ENCODE results near the gene RTBDN. TPM values are rescaled to one million over a fixed set of nuclear protein-coding genes. Genes with fewer than 3 reads are reported as not detected.
"Not testable (repeated sequence)": the region's sequence is repeated elsewhere in the genome, so short reads cannot be mapped to it uniquely, and the experiment has no call there.

The RTBDN gene
- total RNA-seq, 1 experiment from 2014 or later, result 5.6 TPM

- H3K23me2 ChIP-seq (ENCODE audit: insufficient read length, low read depth, low read length, poor library complexity, severe bottlenecking), result peaks cover 6% of the 10 kb centered on the region
- no peaks in the 10 kb centered on the region for H3K9me3 ChIP-seq (ENCODE audit: control insufficient read depth, low read depth, low read length)
- H3K9ac ChIP-seq (ENCODE audit: extremely low read depth, insufficient read length, low read length), result no peak overlapping the region
- H4K20me1 ChIP-seq (ENCODE audit: control insufficient read depth, insufficient read depth, insufficient read length), result no peaks in the 10 kb centered on the region
- no peak overlapping the region for H3K27ac Mint-ChIP-seq
- H2AK5ac ChIP-seq (ENCODE audit: insufficient read length, low read length), result no peak overlapping the region
- H4K5ac ChIP-seq (ENCODE audit: insufficient read length, low read depth, low read length), result no peak overlapping the region
- no peak overlapping the region for H3K14ac ChIP-seq (ENCODE audit: insufficient read depth, low read length)
- no peaks in the 10 kb centered on the region for H3K9me3 Mint-ChIP-seq
- no peak for DNase-seq
- peaks cover 0 to 4% (median 0%) of the 10 kb centered on the region in 3 experiments; a peak in 3 of 7 replicates for H3K36me3 Mint-ChIP-seq (ENCODE audit: insufficient read depth in 1 of 3, low read depth in 3 of 3)
- H2BK120ac ChIP-seq (ENCODE audit: low read depth, low read length, poor library complexity, severe bottlenecking), result no peak overlapping the region
- H2BK5ac ChIP-seq (ENCODE audit: insufficient read length, low read length), result no peak overlapping the region
- H3T11ph ChIP-seq (ENCODE audit: low read length), result no peak overlapping the region
- no peak overlapping the region for H2BK12ac ChIP-seq (ENCODE audit: insufficient read length, low read depth, low read length)
- TF ChIP-seq CTCF (conservative IDR thresholded peaks at IDR 0.05), result no peak
- H3K27me3 Mint-ChIP-seq (ENCODE audit: low read depth), result peaks cover 3% of the 10 kb centered on the region
- WGBS (ENCODE audit: extremely low coverage, insufficient read length, low lambda C conversion rate), result no CpG with 5 or more reads among the region's 2 CpGs
- no peaks in the 10 kb centered on the region for H3K4me1 ChIP-seq (ENCODE audit: insufficient read depth, low read length)
- no peak overlapping the region for H2BK20ac ChIP-seq (ENCODE audit: low read depth, low read length, poor library complexity, severe bottlenecking)
- no peaks in the 10 kb centered on the region for H3K27me3 ChIP-seq (ENCODE audit: insufficient read depth, low read length)
- H3K79me2 ChIP-seq (ENCODE audit: insufficient read depth, low read length), result no peaks in the 10 kb centered on the region
- H3K79me1 ChIP-seq (ENCODE audit: insufficient read depth, low read depth, low read length, poor library complexity, severe bottlenecking), result no peaks in the 10 kb centered on the region
- no peak overlapping the region for H4K91ac ChIP-seq (ENCODE audit: insufficient read length, low read depth, low read length)
- no peak overlapping the region for H4K8ac ChIP-seq (replicated peaks; ENCODE audit: insufficient read length, low read depth, low read length)
- no peak overlapping the region for H3K27ac ChIP-seq (ENCODE audit: insufficient read length, low read depth, low read length)
- no peak overlapping the region for H3K4ac ChIP-seq (ENCODE audit: low read depth, low read length)
- no peak overlapping the region for H3K4me2 ChIP-seq (ENCODE audit: insufficient read depth, insufficient read length, low read length)
- no peak overlapping the region for H2AFZ ChIP-seq (ENCODE audit: low read length)
- no peak overlapping the region for H3K23ac ChIP-seq (ENCODE audit: insufficient read length, low read depth, low read length)
- H3K18ac ChIP-seq (ENCODE audit: insufficient read length, low read depth, low read length), result no peak overlapping the region
- no peak overlapping the region for H3K4me3 Mint-ChIP-seq
- no peak overlapping the region for H3K56ac ChIP-seq (ENCODE audit: insufficient read length, low read depth, low read length)
- H2BK15ac ChIP-seq (ENCODE audit: low read depth, low read length), result no peak overlapping the region
- H3K4me1 Mint-ChIP-seq, result peaks cover 9 to 12% of the 10 kb centered on the region in 2 experiments
These were observed 12.6 kb downstream of the RTBDN start for GRCh38 chr19:12821761-12822160.

GRCh38 chr19:12817810-12818209 is 16.6 kb downstream of the RTBDN start:
- H2BK12ac ChIP-seq (ENCODE audit: insufficient read length, low read depth, low read length); H3K79me2 ChIP-seq (ENCODE audit: insufficient read depth, low read length); H3K4ac ChIP-seq (ENCODE audit: low read depth, low read length); H3K79me1 ChIP-seq (ENCODE audit: insufficient read depth, low read depth, low read length, poor library complexity, severe bottlenecking); H3K27ac ChIP-seq (ENCODE audit: insufficient read length, low read depth, low read length); H2AFZ ChIP-seq (ENCODE audit: low read length); H3K4me1 Mint-ChIP-seq; H3K56ac ChIP-seq (ENCODE audit: insufficient read length, low read depth, low read length); H3K9me3 Mint-ChIP-seq; H2BK5ac ChIP-seq (ENCODE audit: insufficient read length, low read length); H2BK120ac ChIP-seq (ENCODE audit: low read depth, low read length, poor library complexity, severe bottlenecking); DNase-seq; H2AK5ac ChIP-seq (ENCODE audit: insufficient read length, low read length); H3K27me3 Mint-ChIP-seq (ENCODE audit: low read depth); H3K14ac ChIP-seq (ENCODE audit: insufficient read depth, low read length); H4K91ac ChIP-seq (ENCODE audit: insufficient read length, low read depth, low read length); H3K4me3 Mint-ChIP-seq; H4K8ac ChIP-seq (replicated peaks; ENCODE audit: insufficient read length, low read depth, low read length); H3K4me1 ChIP-seq (ENCODE audit: insufficient read depth, low read length); H2BK20ac ChIP-seq (ENCODE audit: low read depth, low read length, poor library complexity, severe bottlenecking); H3K18ac ChIP-seq (ENCODE audit: insufficient read length, low read depth, low read length); H2BK15ac ChIP-seq (ENCODE audit: low read depth, low read length); H3K9ac ChIP-seq (ENCODE audit: extremely low read depth, insufficient read length, low read length); H3K23ac ChIP-seq (ENCODE audit: insufficient read length, low read depth, low read length); H3K9me3 ChIP-seq (ENCODE audit: control insufficient read depth, low read depth, low read length); H3T11ph ChIP-seq (ENCODE audit: low read length); H3K4me2 ChIP-seq (ENCODE audit: insufficient read depth, insufficient read length, low read length); H3K23me2 ChIP-seq (ENCODE audit: insufficient read length, low read depth, low read length, poor library complexity, severe bottlenecking); H4K20me1 ChIP-seq (ENCODE audit: control insufficient read depth, insufficient read depth, insufficient read length); H3K27me3 ChIP-seq (ENCODE audit: insufficient read depth, low read length); H4K5ac ChIP-seq (ENCODE audit: insufficient read length, low read depth, low read length): not testable (repeated sequence)
- Mint-ChIP-seq H3K36me3 (ENCODE audit: insufficient read depth in 1 of 3, low read depth in 3 of 3) (peaks cover 17 to 28% (median 24%) of the 10 kb centered on the region in 3 experiments; a peak in 6 of 7 replicates), H3K27ac (peak overlapping the region in 1 of 3 experiments; percentile 57; a peak in 1 of 7 replicates)
- WGBS (ENCODE audit: extremely low coverage, insufficient read length, low lambda C conversion rate), result no CpG with 5 or more reads among the region's 11 CpGs

All from H9 (cell line).